Omental fat pad (tissue), 4 donors: ENCODE results near the gene CCHCR1. TPM values are rescaled to one million over a fixed set of nuclear protein-coding genes. Genes with fewer than 3 reads are reported as not detected.

Experiments
- ATAC-seq: fragments of 150-250 bp; one replicate; pipeline ENCODE4 v1.9.1; 2016; ENCODE audit warnings: mild to moderate bottlenecking, moderate library complexity; ENCODE audit not compliant: low FRiP score
- DNase-seq: peaks from one replicate; pipeline ENCODE4 v3.0.0-alpha.2; 2019; ENCODE audit warnings: low spot score
- CTCF ChIP-seq, 3 donors: fragments of 450-650 bp; IDR thresholded peaks; one replicate each; pipeline ENCODE4 v1.5.1; 2016 to 2017; ENCODE audit warnings: antibody characterized with exemption in 3 of 3, mild to moderate bottlenecking in 3 of 3, moderate library complexity in 2 of 3
- small RNA-seq: library from RNA; depleted of rRNA; stranded (forward); fragments of <200 nt; gene quantifications from one replicate; pipeline ENCODE3, GENCODE V24; 2016
- total RNA-seq, 4 donors: library from RNA; depleted of rRNA; stranded (reverse); fragments of >200 nt; gene quantifications; one replicate each; pipeline ENCODE4 v1.1.0, GENCODE V29; 2016

CCHCR1 gene
- total RNA-seq, 4 donors from 2014 or later: 4.6 to 21.1 (median 5.0) TPM

GRCh38 chr6:31098449-31098938 is 59.1 kb downstream of the CCHCR1 start:
- no peak for TF ChIP-seq CTCF (IDR thresholded peaks at IDR 0.05)
- DNase-seq (no peak), ATAC-seq (no peak)

GRCh38 chr6:31096656-31097055 is 60.9 kb downstream of the CCHCR1 start:
- DNase-seq (no peak), ATAC-seq (no peak)
- TF ChIP-seq CTCF (IDR thresholded peaks at IDR 0.05): no peak

- ATAC-seq (no peak), DNase-seq (no peak)
- no peak for TF ChIP-seq CTCF (IDR thresholded peaks at IDR 0.05)
Observed at GRCh38 chr6:31096215-31096614, 61.4 kb downstream of the CCHCR1 start.

- DNase-seq (no peak), ATAC-seq (peak; percentile 48)
- no peak for TF ChIP-seq CTCF (IDR thresholded peaks at IDR 0.05)
Observed at GRCh38 chr6:31094389-31094881, 63.2 kb downstream of the CCHCR1 start.

- TF ChIP-seq CTCF (IDR thresholded peaks at IDR 0.05): no peak
- DNase-seq (no peak), ATAC-seq (no peak)
Observed at GRCh38 chr6:31092769-31093505, 64.7 kb downstream of the CCHCR1 start.

Small RNAs within 50 kb of the gene (small RNA-seq; reads per million reads assigned to genes)
- not detected for gene POLR2LP1

Other genes with a start within 250 kb of the CCHCR1 start
- gene GTF2H4, start 249.6 kb downstream of the CCHCR1 start, total RNA-seq: 10 to 100 TPM; 10.3 to 22.2 (median 14.7) TPM
- 10 to 100 TPM; 14.0 to 18.8 (median 16.6) TPM for gene VARS2, start 243.6 kb downstream of the CCHCR1 start, total RNA-seq
- gene SFTA2, start 225.6 kb downstream of the CCHCR1 start, total RNA-seq: not detected
- under 1 TPM in 1 of 4 donors, not detected in 3; 0.19 TPM for gene MUCL3, start 216.8 kb downstream of the CCHCR1 start, total RNA-seq
- not detected for gene MUC21, start 174.1 kb downstream of the CCHCR1 start, total RNA-seq
- gene MUC22, start 147.3 kb downstream of the CCHCR1 start, total RNA-seq: not detected
- not detected for gene C6orf15, start 45.2 kb downstream of the CCHCR1 start, total RNA-seq
- 1 to 10 TPM in 3 of 4 donors, under 1 TPM in 1; 0.60 to 1.3 (median 1.3) TPM for gene PSORS1C1, start 43.0 kb downstream of the CCHCR1 start, total RNA-seq
- not detected for gene CDSN, start 37.4 kb downstream of the CCHCR1 start, total RNA-seq
- not detected for gene PSORS1C2, start 18.7 kb downstream of the CCHCR1 start, total RNA-seq
- gene TCF19, start 787 bp upstream of the CCHCR1 start, total RNA-seq: 10 to 100 TPM in 1 of 4 donors, 1 to 10 TPM in 3; 1.9 to 19.5 (median 2.7) TPM
- gene POU5F1, start 12.9 kb upstream of the CCHCR1 start, total RNA-seq: 1 to 10 TPM in 2 of 4 donors, under 1 TPM in 1, not detected in 1; 0.37 to 2.4 (median 1.3) TPM
- 100 to 1,000 TPM; 210 to 923 (median 462) TPM for gene HLA-C, start 114.3 kb upstream of the CCHCR1 start, total RNA-seq
- 1,000 to 10,000 TPM in 2 of 4 donors, 100 to 1,000 TPM in 2; 719 to 1,698 (median 1,160) TPM for gene HLA-B, start 199.4 kb upstream of the CCHCR1 start, total RNA-seq
- 10 to 100 TPM; 13.7 to 18.0 (median 16.6) TPM for gene MICA, start 245.8 kb upstream of the CCHCR1 start, total RNA-seq